ENCODE results near the gene TPPP3.
A peak's percentile ranks its signal among the peaks of the same experiment; 100 is the strongest.

TPPP3 gene

DNA sequence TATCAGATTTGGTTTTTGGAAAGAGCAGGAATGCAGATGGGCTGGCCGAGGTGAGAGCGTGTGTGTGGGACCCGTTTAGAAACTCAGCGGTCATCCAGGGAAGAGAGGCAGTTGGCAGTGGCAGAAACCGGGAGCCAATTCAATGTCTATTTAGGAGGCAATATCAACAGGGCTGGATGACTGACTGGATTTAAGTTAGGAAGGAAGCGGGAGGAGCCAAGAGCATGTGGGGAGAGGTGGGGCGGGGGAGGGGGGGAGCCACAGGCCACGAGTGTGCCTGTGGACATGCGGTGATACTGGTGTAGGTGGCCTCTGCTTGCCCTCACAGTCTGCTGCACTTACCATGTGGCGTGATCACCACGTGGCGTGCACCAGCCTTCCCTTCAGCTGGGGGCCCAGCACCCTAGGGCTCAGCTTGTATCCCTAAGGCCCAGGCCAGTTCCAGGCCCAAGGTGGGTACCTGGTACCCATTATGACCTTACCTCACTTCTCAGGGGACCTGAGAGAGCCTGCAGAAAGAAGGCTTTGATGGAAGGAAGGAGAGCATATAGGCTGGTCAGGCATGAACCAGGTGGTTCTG lies 10.8 kb upstream of the TPPP3 start:
- no peak for DNase-seq

- DNase-seq = no peak
Measured at GRCh38 chr16:67400901-67401300, 7.6 kb upstream of the TPPP3 start.

GRCh38 chr16:67399749-67400704 lies 6.7 kb upstream of the TPPP3 start:
- no peak for DNase-seq

DNA sequence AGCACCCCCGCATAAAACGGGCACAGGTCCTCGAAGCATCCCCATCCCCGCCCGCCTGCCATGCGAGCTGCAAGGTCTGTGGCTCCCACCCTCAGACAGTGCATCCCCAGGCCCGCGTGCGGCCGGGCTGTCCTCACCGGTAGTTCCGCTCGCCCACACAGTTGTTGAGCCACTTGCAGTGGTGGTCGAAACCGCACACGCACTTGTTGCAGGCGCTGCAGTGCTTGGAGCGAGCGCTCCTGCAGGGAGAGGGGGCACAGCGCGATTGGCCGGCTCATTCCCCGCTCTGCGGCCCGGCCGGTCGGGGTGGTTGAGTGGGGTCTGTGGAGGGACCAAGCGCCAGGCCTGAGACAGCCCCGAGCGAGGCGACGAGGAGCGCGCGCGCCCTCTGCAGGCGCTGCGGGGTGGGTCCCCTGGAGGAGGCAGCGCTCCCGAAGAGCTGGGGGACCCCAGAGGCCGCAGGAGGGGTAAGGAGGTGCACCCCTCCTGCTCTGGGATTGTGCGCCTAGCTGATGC lies 6.0 kb upstream of the TPPP3 start:
- DNase-seq = peak; percentile 48

DNA sequence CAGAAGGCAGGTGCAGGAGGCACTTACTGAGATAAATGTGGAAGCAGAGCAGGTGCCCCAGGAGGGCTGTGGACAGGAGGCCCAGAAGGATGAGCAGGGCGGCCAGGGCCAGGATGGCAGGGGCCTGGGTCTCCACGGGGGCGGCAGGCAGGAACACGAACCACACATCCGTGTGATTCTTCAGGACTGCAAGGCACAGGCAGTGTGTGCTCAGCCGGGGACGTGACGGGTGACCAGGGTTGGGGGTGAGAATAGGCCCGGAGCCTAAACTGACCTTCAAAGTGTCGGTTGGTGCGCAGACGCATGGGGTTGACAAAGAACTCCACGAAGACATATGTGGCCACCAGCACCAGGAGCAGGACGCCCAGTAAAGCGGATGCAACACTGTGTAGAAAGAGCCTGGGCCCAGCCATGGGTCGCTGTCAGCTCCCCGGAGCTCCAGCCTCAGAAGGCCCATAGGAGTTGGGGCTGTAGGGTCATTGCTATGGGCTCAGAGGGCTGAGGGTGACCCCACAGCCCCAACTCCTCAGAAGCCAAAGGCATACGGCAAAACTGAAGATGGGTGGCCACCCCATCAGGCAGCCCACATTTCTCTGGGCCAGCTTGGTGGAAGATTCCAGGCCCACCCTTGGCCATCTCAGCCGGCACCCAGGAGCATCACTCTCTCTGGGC lies 5.4 kb upstream of the TPPP3 start:
- no peak for DNase-seq

- DNase-seq = no peak
Measured at GRCh38 chr16:67397812-67398545, 4.7 kb upstream of the TPPP3 start.

GRCh38 chr16:67397036-67397801 lies 3.9 kb upstream of the TPPP3 start:
- DNase-seq = no peak

DNA sequence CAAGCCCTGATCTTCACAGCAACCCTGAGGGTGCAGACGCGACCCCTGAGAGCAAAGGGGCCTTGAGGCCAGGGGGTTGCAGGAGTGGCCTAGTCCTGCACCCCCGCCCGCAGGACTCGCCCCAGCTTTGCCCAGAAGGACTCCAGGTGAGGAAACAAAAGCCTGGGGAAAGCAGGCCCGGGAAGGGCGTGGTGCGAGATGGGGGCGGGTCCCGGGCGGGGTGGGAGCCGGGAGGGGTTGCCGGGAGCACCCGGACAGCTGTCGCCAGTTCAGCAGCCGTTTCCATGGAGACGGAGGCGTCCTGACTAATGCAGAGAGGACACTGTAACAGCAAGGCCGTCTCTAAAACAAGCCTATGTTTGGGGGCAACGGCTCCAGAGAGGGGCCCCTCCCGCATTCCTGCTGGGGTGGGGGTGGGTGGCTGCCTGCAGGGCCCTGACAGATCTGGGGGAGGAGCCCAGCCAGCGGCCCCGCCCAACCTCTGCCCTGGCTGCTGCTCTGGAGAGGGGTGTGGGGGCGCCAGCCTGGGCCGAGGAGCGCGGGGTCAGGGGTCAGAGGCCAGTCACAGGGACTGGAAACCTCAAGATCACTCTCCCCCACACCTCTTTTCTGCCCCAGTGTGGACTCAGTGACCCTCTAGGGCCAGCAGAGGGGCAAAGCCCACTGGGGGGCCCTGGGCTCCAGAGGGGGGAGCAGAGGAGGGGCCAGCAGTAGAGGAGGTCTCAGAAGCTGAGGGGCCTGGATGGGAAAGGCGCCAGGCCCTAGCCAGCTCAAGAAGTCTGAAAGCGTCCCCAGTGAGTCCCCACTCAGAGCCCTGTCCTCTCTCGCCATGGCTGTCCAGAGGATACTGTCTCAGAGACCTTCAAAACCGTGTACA lies 3.1 kb upstream of the TPPP3 start:
- DNase-seq = no peak

DNA sequence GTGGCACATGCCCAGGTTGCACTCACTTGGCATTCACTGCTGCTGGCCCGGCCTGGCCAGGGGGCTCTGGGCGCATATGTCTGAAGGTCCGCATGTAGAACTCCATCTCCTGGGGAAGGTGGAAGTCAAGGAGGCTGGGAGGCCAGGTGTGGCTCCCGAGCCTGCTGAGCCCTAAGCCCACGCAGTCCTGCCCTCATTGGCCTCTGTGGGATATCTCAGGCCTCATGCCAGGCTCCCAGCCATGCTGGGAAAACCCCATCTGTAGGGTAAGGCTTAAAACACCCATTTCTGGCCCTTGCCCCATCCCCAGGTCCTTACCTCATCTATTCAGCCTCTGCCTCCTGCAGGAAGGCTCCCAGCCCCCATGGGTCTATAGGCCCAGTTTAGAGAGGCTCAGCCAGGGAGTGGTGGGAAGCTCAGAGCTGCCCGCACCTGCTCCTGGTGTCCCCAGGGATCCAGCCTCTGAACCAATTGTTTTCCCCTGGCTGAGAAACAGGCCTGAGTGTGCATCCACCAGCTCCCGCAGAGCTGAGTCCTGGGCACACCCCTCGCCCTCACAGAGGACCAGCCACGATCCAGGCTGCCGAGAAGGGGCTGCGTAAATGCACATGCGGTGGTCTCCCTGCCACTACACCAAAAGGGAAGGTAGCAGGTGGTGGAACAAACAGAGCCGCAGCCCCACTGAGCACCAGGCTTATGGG lies 2.3 kb upstream of the TPPP3 start:
- DNase-seq = no peak

GRCh38 chr16:67395105-67395457 lies 1.8 kb upstream of the TPPP3 start:
- DNase-seq = no peak

- DNase-seq = no peak
Measured at GRCh38 chr16:67394155-67395104, 1.1 kb upstream of the TPPP3 start.

DNA sequence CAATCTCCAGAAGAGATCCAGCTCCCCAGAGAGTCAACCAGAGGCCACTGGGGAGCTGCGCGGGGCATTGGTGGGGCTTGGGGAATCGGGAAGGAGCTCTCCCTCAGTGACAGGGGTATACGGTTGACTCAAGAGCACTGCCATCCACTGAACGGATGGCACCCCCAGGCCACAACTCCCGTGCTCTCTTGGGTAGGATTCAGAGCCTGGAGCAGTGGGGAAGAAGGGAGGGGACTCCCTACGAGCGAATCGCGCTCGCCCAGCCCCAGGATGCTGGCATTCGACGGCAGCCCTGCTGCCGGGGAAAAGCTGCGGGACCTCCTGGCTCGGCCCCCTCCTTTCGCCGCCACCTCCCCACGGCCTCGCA lies 473 bp upstream of the TPPP3 start:
- DNase-seq = no peak

DNA sequence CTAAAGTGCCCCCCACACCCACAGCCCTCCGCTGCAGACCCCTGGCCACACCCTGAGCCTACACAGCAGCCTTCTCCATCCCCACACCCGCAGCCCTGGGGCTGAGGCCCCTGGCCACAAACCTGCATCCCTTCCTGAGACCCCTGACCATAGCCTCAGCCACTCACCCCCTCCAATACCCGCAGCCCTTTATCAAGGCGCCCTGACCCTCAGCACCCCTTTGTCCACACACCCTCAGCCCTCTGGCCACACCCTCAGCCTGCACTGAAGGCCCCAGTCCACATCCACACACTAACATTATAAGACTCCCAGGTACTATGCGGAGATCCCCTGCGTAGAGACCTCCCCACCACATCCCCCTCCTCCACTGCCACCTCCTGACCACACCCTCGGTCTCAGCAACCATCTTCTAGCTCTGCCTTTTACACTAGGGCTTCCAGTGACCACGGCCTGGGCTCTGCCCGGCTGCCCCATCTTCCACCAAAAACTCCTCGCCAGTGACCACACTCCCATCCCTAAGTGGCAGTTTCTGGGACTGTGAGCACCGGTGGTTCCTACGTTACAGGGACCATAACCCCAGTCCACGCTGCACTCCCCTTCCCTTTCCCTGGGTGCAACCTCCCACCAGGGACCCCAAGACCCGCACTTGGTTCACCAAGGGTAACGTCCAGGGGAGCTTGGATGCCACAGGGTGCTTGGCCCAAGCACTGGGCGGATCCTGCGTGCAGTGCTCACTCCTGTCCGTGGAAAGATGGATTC lies 818 bp downstream of the TPPP3 start:
- no peak for DNase-seq

- no peak for DNase-seq
Measured at GRCh38 chr16:67391424-67392300, 1.6 kb downstream of the TPPP3 start.

- DNase-seq = no peak
Measured at GRCh38 chr16:67390816-67391423, 2.4 kb downstream of the TPPP3 start.

GRCh38 chr16:67389911-67390815 lies 3.1 kb downstream of the TPPP3 start:
- no peak for DNase-seq

All from activated CD4-positive, alpha-beta T cell treated with anti-CD3 and anti-CD28 coated beads, Interleukin-2, amount 50 U/mL, for 16 hours (primary cell).